Activated T-helper 2 cell treated with anti-CD3 and anti-CD28 coated beads, Interferon-gamma antibody, Interleukin-2, Interleukin-4, amounts not matched to agents 10 μg/mL and 5 μg/mL and 100 μg/mL, durations not matched to agents 14 hours and 24 hours and 36 hours (primary cell): Measurements from ENCODE around the gene SRRM2. TPM values are rescaled to one million over a fixed set of nuclear protein-coding genes. Genes with fewer than 3 reads are reported as not detected.

Source experiments
- DNase-seq: peaks from one replicate; pipeline ENCODE4 v3.0.0; 2021; ENCODE audit warnings: low spot score
- H3K27ac Mint-ChIP-seq: one replicate; pipeline ENCODE4 v1.8.0; 2021; ENCODE audit warnings: mixed read lengths
- H3K27me3 Mint-ChIP-seq: one replicate; pipeline ENCODE4 v1.8.0; 2021; ENCODE audit warnings: low read depth, mixed read lengths
- H3K36me3 Mint-ChIP-seq: one replicate; pipeline ENCODE4 v1.8.0; 2021; ENCODE audit warnings: low read depth, mixed read lengths
- H3K4me1 Mint-ChIP-seq: one replicate; pipeline ENCODE4 v1.8.0; 2021; ENCODE audit warnings: low read depth, mixed read lengths
- H3K4me3 Mint-ChIP-seq: one replicate; pipeline ENCODE4 v1.8.0; 2021; ENCODE audit warnings: low read depth, mild to moderate bottlenecking, moderate library complexity, mixed read lengths
- H3K9me3 Mint-ChIP-seq: one replicate; pipeline ENCODE4 v1.8.0; 2021; ENCODE audit warnings: mixed read lengths
- intact Hi-C: fragments of 100-400 bp; cut with micrococcal nuclease; formaldehyde crosslinking; loops from one replicate; pipeline ENCODE4 v1.15.1; 2023
- total RNA-seq: library from RNA; stranded (reverse); gene quantifications from 2 replicates; pipeline ENCODE4 v1.2.3, GENCODE V29; 2022

The SRRM2 gene
- total RNA-seq, 1 donor from 2014 or later, result 694 TPM

DNA sequence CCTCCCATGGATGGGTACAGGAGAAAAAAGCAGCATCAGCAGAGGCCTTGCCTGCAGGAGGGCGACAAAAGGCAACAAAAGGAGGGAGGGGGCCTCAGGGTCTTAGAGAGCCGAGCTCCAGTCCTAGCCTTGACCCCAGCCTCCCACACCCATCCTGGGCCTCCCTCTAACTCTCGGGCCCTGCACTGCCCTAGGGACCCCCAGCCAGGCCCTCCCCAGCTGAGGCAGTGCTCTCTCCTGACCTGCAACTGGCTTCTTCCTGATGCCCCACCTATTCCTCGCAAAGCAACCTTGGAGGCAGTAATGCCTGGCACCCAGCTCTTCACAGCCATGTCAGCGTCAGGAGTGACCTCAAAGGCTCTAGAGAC, 15.2 kb upstream of the SRRM2 start:
- Mint-ChIP-seq H3K4me3 (no peak overlapping the region), H3K4me1 (no peaks in the 10 kb centered on the region), H3K27ac (no peak overlapping the region), H3K36me3 (no peaks in the 10 kb centered on the region), H3K27me3 (no peaks in the 10 kb centered on the region), H3K9me3 (no peaks in the 10 kb centered on the region)
- no peak for DNase-seq
- intact Hi-C loops, result no loop called here

DNA sequence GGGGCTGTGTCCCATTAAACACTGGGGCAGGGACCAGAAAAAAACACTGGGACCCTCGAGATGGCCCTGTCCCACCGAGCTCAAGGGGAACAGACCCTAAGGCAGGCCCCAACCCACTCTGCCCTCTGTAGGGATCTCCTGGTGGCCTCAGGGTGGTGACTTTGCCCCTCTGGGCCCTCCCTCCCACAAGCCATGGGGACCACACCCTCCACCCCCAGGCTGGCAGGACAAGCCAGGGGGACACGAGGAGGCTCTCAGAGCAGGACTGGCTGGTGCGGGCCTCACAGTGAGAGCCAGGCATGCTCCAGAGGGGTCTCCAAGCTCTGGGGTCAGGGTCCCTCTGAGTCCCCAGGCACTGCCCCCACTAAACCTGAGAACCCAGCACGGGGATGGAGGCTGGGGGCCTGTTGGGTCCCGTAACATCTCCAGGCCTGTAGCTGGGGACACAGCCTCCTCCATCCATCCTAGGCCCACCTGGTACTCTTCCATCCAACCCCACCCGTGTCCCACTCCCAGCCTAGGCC, 14.5 kb upstream of the SRRM2 start:
- intact Hi-C loops, result no loop called here
- H3K9me3 Mint-ChIP-seq, result no peaks in the 10 kb centered on the region
- DNase-seq, result no peak
- H3K27ac Mint-ChIP-seq, result no peak overlapping the region
- H3K4me1 Mint-ChIP-seq, result no peaks in the 10 kb centered on the region
- H3K4me3 Mint-ChIP-seq, result no peak overlapping the region
- no peaks in the 10 kb centered on the region for H3K36me3 Mint-ChIP-seq
- no peaks in the 10 kb centered on the region for H3K27me3 Mint-ChIP-seq

DNA sequence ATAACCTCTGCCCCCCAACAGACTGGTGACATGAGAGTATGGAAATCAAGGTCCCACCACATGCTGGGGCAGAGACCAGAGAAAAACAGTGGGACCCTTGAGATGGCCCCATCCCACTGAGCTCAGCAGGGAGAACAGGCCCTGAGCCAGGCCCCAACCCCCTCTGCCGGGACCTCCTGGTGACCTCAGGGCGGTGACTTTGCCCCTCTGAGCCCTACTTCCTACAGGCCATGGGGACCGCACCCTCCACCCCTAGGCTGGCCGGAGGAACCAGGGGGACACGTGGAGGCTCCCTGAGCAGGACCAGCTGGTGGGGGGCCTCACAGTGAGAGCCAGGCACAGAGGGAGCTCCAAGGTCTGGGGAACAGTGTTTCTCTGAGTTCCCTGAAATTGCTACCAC, 13.8 kb upstream of the SRRM2 start:
- intact Hi-C loops, result no loop called here

DNA sequence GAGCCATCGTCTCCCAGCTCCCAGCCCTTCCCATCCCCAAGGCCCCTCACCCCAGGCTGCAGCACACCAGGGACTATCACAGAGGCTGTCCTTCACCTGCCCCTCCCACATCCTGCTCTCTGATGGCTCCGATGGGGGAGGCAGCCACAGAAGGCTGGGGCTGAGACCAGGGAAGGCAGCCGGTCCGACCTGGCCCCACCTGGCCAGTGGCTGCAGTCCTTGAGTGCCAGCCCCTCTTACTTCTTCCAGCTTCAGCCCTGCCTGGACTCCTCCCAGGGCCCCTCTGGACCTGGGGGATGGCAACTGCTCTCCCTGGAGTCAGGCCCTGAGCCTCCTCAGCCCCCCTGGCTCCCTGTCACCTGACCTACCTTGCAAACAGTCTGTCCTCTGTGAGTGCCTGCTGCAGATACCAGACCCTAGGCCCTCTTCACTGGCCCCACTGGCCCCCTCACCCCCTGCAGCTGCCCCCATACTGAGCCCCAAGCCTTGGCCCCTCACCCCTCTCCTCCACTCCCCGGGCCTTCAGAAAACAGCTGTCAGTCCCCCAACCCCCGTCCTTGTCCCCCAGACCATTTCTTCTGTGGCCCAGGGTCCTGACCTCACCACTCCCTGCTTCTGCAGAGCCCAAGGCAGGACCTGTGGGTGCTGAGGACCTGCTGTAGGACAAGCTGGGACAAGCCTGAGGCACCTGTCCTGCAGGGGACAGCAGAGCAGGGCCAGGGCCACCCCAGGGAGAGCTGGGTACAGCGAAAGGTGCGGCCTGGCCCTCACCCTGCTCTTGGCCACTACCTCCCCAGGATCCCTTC, 12.6 kb upstream of the SRRM2 start:
- H3K9me3 Mint-ChIP-seq, result no peaks in the 10 kb centered on the region
- H3K36me3 Mint-ChIP-seq, result no peaks in the 10 kb centered on the region
- no peak overlapping the region for H3K27ac Mint-ChIP-seq
- H3K4me1 Mint-ChIP-seq, result no peaks in the 10 kb centered on the region
- no peak for DNase-seq
- H3K4me3 Mint-ChIP-seq, result no peak overlapping the region
- intact Hi-C loops, result no loop called here
- no peaks in the 10 kb centered on the region for H3K27me3 Mint-ChIP-seq

More for the DNA sequence above, 13.8 kb upstream of the SRRM2 start:
- H3K9me3 Mint-ChIP-seq, result no peaks in the 10 kb centered on the region
- no peak overlapping the region for H3K27ac Mint-ChIP-seq
- H3K4me1 Mint-ChIP-seq, result no peaks in the 10 kb centered on the region
- DNase-seq, result no peak
- H3K4me3 Mint-ChIP-seq, result no peak overlapping the region
- no peaks in the 10 kb centered on the region for H3K27me3 Mint-ChIP-seq
- no peaks in the 10 kb centered on the region for H3K36me3 Mint-ChIP-seq

DNA sequence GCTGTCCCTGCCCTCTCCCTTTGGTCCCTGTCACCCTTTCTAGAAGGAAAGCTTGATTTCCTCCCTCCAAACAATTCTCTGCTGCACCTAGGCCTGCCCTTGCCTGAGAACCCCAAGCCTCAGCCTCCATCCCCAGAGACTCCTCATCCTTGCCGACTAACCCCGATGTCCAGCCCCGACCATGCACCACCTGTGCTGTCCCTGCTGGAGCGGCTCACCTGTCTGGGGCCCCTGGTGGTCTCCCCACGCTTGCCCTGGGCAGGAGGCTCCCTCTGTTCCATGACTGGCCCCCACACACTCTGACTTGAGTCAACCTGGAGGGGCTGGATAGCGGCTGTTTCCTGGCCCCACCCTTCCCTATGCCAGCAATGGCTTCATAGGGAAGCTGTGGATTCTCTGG, 12.0 kb upstream of the SRRM2 start:
- no peaks in the 10 kb centered on the region for H3K36me3 Mint-ChIP-seq
- DNase-seq, result no peak
- H3K27ac Mint-ChIP-seq, result no peak overlapping the region
- H3K9me3 Mint-ChIP-seq, result no peaks in the 10 kb centered on the region
- H3K27me3 Mint-ChIP-seq, result no peaks in the 10 kb centered on the region
- intact Hi-C loops, result no loop called here
- no peaks in the 10 kb centered on the region for H3K4me1 Mint-ChIP-seq
- no peak overlapping the region for H3K4me3 Mint-ChIP-seq

DNA sequence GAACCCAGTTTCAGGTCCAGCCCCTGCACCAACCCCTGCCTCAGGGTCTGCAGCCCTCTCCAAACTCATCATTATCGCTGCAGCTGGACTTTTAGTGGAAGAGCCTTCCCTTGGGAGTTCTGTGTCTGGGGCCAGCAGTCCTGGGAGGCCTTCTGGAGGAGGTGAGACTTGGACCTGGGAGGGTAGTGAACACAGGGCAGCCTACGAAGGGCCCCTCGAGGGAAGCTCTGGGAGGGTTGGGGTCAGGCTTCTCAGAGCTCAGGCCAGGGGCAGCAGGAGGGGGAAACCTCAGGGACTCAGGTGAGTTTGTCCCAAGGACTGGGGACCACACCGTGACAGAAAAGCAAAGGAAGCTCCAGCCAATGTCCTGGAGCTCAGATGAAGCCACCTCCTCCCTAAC, 11.3 kb upstream of the SRRM2 start:
- no peak overlapping the region for H3K27ac Mint-ChIP-seq
- DNase-seq, result no peak
- no peaks in the 10 kb centered on the region for H3K36me3 Mint-ChIP-seq
- H3K4me1 Mint-ChIP-seq, result no peaks in the 10 kb centered on the region
- H3K27me3 Mint-ChIP-seq, result no peaks in the 10 kb centered on the region
- intact Hi-C loops, result no loop called here
- H3K4me3 Mint-ChIP-seq, result no peak overlapping the region
- no peaks in the 10 kb centered on the region for H3K9me3 Mint-ChIP-seq

DNA sequence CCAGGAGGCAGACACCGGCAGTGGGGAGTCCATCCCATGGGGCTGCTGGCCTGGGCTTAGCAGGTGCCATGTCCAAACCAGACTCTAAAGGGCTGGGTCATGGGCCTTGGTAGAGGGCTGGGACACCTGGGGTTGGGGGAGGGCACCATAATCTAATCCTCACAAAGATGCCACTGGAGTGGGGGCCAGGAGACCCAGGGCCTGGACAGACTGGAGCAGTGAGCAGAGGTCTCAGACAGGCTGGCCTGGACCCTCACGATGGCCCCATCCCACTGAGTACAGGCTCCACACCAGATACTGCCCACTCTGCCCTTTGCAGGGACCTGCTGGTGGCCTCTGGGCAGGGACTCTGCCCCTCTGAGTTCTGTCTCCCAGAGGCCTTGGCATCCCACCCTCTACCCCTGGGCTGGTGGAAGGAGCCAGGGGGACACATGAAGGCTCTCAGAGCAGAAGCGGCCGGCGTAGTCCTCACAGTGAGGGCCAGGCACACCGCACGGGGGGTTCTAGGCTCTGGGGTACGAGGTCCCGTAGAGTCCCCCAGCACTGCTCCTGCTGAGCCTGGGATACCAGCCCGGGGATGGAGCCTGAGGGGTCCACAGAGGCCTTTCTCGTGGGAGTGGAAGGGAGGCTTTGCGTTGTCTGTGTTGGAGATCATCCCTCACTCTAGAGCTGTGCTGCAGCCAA, 10.0 kb upstream of the SRRM2 start:
- Mint-ChIP-seq H3K36me3 (no peaks in the 10 kb centered on the region), H3K4me3 (no peak overlapping the region), H3K27me3 (no peaks in the 10 kb centered on the region), H3K27ac (no peak overlapping the region), H3K9me3 (no peaks in the 10 kb centered on the region), H3K4me1 (no peaks in the 10 kb centered on the region)
- no peak for DNase-seq
- intact Hi-C loops, result no loop called here

DNA sequence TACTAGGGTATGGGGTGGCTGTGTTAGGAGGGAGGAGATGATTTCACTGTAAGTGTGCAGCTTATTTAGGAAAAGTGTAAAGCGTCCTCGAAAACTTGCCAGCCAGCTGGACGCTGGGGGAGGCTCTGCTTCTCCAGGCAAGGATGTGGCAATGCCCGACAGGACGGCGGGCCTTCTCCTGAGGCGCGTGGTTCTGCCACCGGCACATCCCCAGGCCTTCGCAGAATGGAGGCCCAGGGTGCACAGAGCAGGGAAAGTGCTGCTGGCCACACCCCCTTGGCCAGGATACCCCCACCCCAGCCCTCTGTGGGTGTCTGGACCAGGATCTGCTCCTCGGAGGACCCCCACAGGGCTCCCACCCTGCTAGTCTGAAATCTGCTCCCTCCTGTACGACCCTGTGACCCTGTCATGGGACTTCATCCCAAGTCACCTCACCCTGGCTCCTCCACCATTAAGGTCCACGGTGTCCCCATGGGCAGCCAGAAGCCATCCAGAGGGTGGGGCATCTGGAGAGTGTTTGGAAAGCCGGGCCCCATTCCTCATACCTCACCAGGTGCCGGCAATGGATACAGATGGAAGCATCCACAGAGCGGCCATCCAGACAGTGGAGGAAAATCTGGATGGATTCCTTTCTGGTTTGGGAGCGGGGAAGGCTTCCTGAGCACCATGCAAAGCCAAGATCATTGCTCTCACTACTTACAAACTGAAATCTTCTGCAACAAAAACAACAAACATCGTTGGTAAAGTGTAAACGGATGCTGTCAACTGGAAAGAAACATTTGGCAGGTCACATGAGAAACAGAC, 9.2 kb upstream of the SRRM2 start:
- no peak overlapping the region for H3K4me3 Mint-ChIP-seq
- no peaks in the 10 kb centered on the region for H3K36me3 Mint-ChIP-seq
- intact Hi-C loops, result no loop called here
- H3K4me1 Mint-ChIP-seq, result no peaks in the 10 kb centered on the region
- H3K27ac Mint-ChIP-seq, result no peak overlapping the region
- no peak for DNase-seq
- no peaks in the 10 kb centered on the region for H3K27me3 Mint-ChIP-seq
- H3K9me3 Mint-ChIP-seq, result no peaks in the 10 kb centered on the region

DNA sequence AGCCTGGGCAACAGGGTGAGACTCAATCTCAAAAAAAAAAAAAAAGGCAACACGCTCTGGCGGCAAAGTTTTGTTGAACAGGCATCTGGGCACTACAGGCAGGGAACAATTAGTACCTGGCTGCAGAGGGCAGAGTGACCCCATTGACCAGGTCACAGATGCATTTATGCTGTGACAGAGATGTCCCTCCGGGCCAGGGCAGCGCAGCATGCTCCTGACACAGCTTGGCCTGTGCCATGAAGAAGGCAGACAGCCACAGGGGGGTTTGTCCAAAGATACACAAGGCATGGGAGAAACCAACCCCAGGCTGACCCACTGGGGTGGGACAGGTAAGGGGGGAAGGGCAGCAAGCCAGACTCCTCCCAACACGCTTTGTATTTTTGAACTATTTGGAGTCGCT, 7.7 kb upstream of the SRRM2 start:
- H3K9me3 Mint-ChIP-seq, result no peaks in the 10 kb centered on the region
- no peaks in the 10 kb centered on the region for H3K27me3 Mint-ChIP-seq
- intact Hi-C loops, result no loop called here
- no peak overlapping the region for H3K4me3 Mint-ChIP-seq
- H3K36me3 Mint-ChIP-seq, result peaks cover 3% of the 10 kb centered on the region
- peaks cover 2% of the 10 kb centered on the region for H3K4me1 Mint-ChIP-seq
- DNase-seq, result no peak
- no peak overlapping the region for H3K27ac Mint-ChIP-seq

DNA sequence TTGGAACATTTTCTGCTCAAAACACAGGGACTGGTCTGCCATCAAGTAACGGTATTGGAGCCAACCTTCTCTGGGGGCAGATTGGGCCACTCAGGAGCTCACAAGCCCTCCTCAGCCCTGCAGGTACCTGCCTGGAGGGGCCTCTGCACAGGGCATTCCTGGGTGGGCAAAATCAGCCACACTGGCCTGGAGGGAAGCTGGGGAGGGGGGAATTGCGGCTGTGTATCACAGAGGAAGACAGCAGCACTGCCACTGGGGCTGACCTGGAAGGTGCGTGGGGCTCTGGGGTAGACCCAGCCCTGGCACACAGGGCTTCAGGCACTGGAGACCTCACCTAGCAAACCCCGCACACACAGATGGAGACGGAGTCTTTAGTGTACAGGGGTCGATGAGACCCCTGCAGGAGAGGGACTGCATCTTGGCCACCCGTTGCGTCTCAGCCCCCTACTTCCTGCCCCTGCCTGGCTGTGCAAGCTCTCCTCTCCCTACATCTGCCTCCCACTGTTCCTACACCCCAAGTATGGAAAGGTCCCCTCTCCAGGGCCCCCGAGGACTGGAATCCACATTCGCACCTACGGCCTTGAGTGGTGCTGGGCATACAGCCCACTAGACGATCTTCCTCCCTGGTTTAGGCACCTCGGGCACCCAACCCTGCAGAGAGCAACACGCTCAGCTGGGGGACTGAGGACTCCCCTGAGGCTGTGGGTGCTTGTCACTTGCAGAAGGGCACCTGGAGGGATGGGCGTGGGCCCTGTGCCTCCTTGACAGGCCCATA, 7.1 kb upstream of the SRRM2 start:
- no peak for DNase-seq
- Mint-ChIP-seq H3K27me3 (no peaks in the 10 kb centered on the region), H3K4me3 (no peak overlapping the region), H3K9me3 (no peaks in the 10 kb centered on the region), H3K27ac (no peak overlapping the region), H3K36me3 (peaks cover 8% of the 10 kb centered on the region), H3K4me1 (peaks cover 5% of the 10 kb centered on the region)
- intact Hi-C loops, result no loop called here

DNA sequence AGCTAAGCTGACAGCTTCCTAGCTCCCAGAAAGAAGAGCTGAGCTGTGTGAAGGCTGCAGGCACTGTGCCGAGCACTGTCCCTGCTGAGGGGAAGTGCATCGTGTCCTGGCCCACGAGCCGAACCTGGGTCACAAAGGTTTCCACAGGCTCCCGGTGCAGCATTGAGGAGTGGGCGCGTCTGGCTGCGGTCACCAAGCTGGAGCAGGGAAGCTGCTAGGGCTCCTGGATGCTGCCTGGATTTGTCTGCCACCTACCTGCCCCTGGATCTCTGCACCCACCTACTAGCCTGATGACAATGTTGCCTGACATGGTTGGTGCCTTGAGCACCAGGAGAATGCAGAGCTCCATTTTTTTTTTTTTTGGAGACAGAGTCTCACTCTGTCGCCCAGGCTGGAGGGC, 6.5 kb upstream of the SRRM2 start:
- H3K4me1 Mint-ChIP-seq, result peaks cover 9% of the 10 kb centered on the region
- H3K27ac Mint-ChIP-seq, result no peak overlapping the region
- no peak for DNase-seq
- H3K9me3 Mint-ChIP-seq, result no peaks in the 10 kb centered on the region
- no peak overlapping the region for H3K4me3 Mint-ChIP-seq
- peaks cover 13% of the 10 kb centered on the region for H3K36me3 Mint-ChIP-seq
- intact Hi-C loops, result no loop called here
- H3K27me3 Mint-ChIP-seq, result no peaks in the 10 kb centered on the region

DNA sequence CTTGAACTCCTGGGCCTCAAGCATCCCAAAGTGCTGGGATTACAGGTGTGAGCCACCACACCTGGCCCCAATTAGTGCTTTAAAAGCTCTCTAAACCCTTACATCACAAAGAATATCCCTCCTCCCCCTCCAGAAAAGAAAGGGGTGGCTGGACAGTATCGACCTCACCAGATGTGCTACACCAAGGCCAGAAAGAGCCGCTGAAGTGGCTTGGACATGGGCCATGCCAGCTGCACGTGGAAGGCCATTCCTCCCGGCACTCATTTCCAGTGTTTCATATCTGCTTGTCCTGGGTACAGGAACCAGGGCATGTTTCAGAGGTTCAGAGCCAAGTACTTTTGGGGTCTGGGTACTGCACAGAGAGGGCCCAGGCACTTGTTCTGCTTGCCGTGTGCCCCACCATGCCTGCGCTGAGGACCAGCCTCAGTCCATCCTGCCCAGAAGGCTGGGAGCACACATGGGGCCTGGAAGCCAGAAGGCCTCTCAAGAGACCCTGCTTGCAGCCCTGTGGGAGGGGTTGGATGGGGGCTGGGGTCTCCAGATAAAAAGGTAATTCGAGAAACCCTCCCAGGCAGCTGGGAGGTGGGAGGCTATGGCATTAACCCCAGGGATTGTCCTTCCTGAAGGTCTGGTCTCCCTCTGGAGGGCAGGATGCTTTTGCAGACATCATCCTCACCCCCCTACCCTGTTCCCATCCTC, 3.5 kb upstream of the SRRM2 start:
- Mint-ChIP-seq H3K27me3 (no peaks in the 10 kb centered on the region), H3K36me3 (peaks cover 23% of the 10 kb centered on the region), H3K4me3 (no peak overlapping the region), H3K27ac (no peak overlapping the region), H3K4me1 (peaks cover 19% of the 10 kb centered on the region), H3K9me3 (no peaks in the 10 kb centered on the region)
- no peak for DNase-seq
- intact Hi-C loops, result no loop called here
